HEK293 (cell line): Measurements from ENCODE around the gene CATSPERE.

Experiments used
- BCL11B ChIP-seq: fragments of 450-650 bp; formaldehyde crosslinking; IDR thresholded peaks from 2 replicates; pipeline ENCODE4 v1.5.1; 2016; ENCODE audit warnings: low read depth, missing biosample characterization, missing genetic modification characterization
- GLIS1 ChIP-seq: fragments of 450-650 bp; formaldehyde crosslinking; IDR thresholded peaks from 2 replicates; pipeline ENCODE4 v1.5.1; 2016; ENCODE audit warnings: missing biosample characterization, missing genetic modification characterization
- KLF1 ChIP-seq: fragments of 450-650 bp; formaldehyde crosslinking; IDR thresholded peaks from 2 replicates; pipeline ENCODE4 v1.5.1; 2016; ENCODE audit warnings: missing biosample characterization, missing genetic modification characterization
- KLF10 ChIP-seq: fragments of 450-650 bp; IDR thresholded peaks from 2 replicates; pipeline ENCODE4 v1.5.1; 2018; ENCODE audit warnings: missing biosample characterization, mild to moderate bottlenecking, missing genetic modification characterization
- KLF16 ChIP-seq: fragments of 450-650 bp; formaldehyde crosslinking; IDR thresholded peaks from 2 replicates; pipeline ENCODE4 v1.5.1; 2017; ENCODE audit warnings: missing biosample characterization, missing genetic modification characterization
- KLF9 ChIP-seq: fragments of 450-650 bp; formaldehyde crosslinking; IDR thresholded peaks from 2 replicates; pipeline ENCODE4 v1.5.1; 2016; ENCODE audit warnings: missing biosample characterization, missing genetic modification characterization, low read depth
- MYNN ChIP-seq: fragments of 450-650 bp; formaldehyde crosslinking; IDR thresholded peaks from 2 replicates; pipeline ENCODE4 v1.5.1; 2016; ENCODE audit warnings: missing biosample characterization, missing genetic modification characterization, borderline replicate concordance
- PBX3 ChIP-seq: sonication (generic); formaldehyde crosslinking; IDR thresholded peaks from 2 replicates; pipeline ENCODE4 v1.8.1; 2022; ENCODE audit warnings: mild to moderate bottlenecking, moderate library complexity, missing genetic modification reagents
- PRDM1 ChIP-seq: fragments of 450-650 bp; formaldehyde crosslinking; IDR thresholded peaks from 2 replicates; pipeline ENCODE4; 2016; ENCODE audit warnings: missing biosample characterization, missing genetic modification characterization
- RBAK ChIP-seq: fragments of 450-650 bp; formaldehyde crosslinking; IDR thresholded peaks from 2 replicates; pipeline ENCODE4 v1.5.1; 2016; ENCODE audit warnings: missing biosample characterization, missing genetic modification characterization
- SALL2 ChIP-seq: fragments of 450-650 bp; formaldehyde crosslinking; IDR thresholded peaks from 2 replicates; pipeline ENCODE4 v1.5.0; 2017; ENCODE audit warnings: missing biosample characterization, mild to moderate bottlenecking, missing genetic modification characterization, borderline replicate concordance
- SCRT1 ChIP-seq: fragments of 450-650 bp; formaldehyde crosslinking; IDR thresholded peaks from 2 replicates; pipeline ENCODE4 v1.5.1; 2016; ENCODE audit warnings: missing biosample characterization, missing genetic modification characterization, borderline replicate concordance
- ZBTB17 ChIP-seq: fragments of 450-650 bp; formaldehyde crosslinking; IDR thresholded peaks from 2 replicates; pipeline ENCODE4 v1.5.1; 2016; ENCODE audit warnings: missing biosample characterization, missing genetic modification characterization
- ZBTB49 ChIP-seq: fragments of 450-650 bp; formaldehyde crosslinking; IDR thresholded peaks from 2 replicates; pipeline ENCODE4 v1.5.1; 2016; ENCODE audit warnings: missing biosample characterization, missing genetic modification characterization, low read depth
- ZEB2 ChIP-seq: fragments of 450-650 bp; formaldehyde crosslinking; IDR thresholded peaks from 2 replicates; pipeline ENCODE4 v1.5.1; 2016; ENCODE audit warnings: missing biosample characterization, missing genetic modification characterization
- ZIC2 ChIP-seq: fragments of 450-650 bp; formaldehyde crosslinking; IDR thresholded peaks from 2 replicates; pipeline ENCODE4 v1.5.1; 2016; ENCODE audit warnings: missing biosample characterization, missing genetic modification characterization
- ZNF10 ChIP-seq: fragments of 450-650 bp; formaldehyde crosslinking; IDR thresholded peaks from 2 replicates; pipeline ENCODE4 v1.5.1; 2017; ENCODE audit warnings: missing biosample characterization, missing genetic modification characterization
- ZNF114 ChIP-seq: fragments of 450-650 bp; formaldehyde crosslinking; IDR thresholded peaks from 2 replicates; pipeline ENCODE4 v1.5.0; 2017; ENCODE audit warnings: missing biosample characterization, missing genetic modification characterization
- ZNF140 ChIP-seq: fragments of 450-650 bp; formaldehyde crosslinking; IDR thresholded peaks from 2 replicates; pipeline ENCODE4 v1.5.1; 2016; ENCODE audit warnings: missing biosample characterization, missing genetic modification characterization
- ZNF157 ChIP-seq: fragments of 450-650 bp; formaldehyde crosslinking; IDR thresholded peaks from 2 replicates; pipeline ENCODE4 v1.5.1; 2016; ENCODE audit warnings: missing biosample characterization, missing genetic modification characterization
- ZNF16 ChIP-seq: fragments of 450-650 bp; formaldehyde crosslinking; IDR thresholded peaks from 2 replicates; pipeline ENCODE4 v1.5.1; 2016; ENCODE audit warnings: low read depth, missing biosample characterization, missing genetic modification characterization
- ZNF2 ChIP-seq: fragments of 450-650 bp; formaldehyde crosslinking; IDR thresholded peaks from 2 replicates; pipeline ENCODE4 v1.5.1; 2016; ENCODE audit warnings: missing biosample characterization, missing genetic modification characterization
- ZNF335 ChIP-seq: fragments of 450-650 bp; formaldehyde crosslinking; conservative IDR thresholded peaks from 2 replicates; pipeline ENCODE4 v1.5.1; 2016; ENCODE audit warnings: missing biosample characterization, missing genetic modification characterization
- ZNF354C ChIP-seq: fragments of 450-650 bp; formaldehyde crosslinking; IDR thresholded peaks from 2 replicates; pipeline ENCODE4 v1.5.1; 2016; ENCODE audit warnings: missing biosample characterization, missing genetic modification characterization, low read depth, borderline replicate concordance
- ZNF501 ChIP-seq: fragments of 450-650 bp; formaldehyde crosslinking; IDR thresholded peaks from 2 replicates; pipeline ENCODE4 v1.5.1; 2016; ENCODE audit warnings: missing biosample characterization, missing genetic modification characterization
- ZNF514 ChIP-seq: fragments of 450-650 bp; formaldehyde crosslinking; IDR thresholded peaks from 2 replicates; pipeline ENCODE4 v1.5.1; 2016; ENCODE audit warnings: missing biosample characterization, missing genetic modification characterization
- ZNF548 ChIP-seq: fragments of 450-650 bp; formaldehyde crosslinking; IDR thresholded peaks from 2 replicates; pipeline ENCODE4 v1.5.1; 2016; ENCODE audit warnings: missing biosample characterization, missing genetic modification characterization
- ZNF560 ChIP-seq: fragments of 450-650 bp; formaldehyde crosslinking; IDR thresholded peaks from 2 replicates; pipeline ENCODE4 v1.5.1; 2017; ENCODE audit warnings: missing biosample characterization, missing genetic modification characterization, borderline replicate concordance
- ZNF623 ChIP-seq: fragments of 450-650 bp; formaldehyde crosslinking; IDR thresholded peaks from 2 replicates; pipeline ENCODE4 v1.5.1; 2016; ENCODE audit warnings: missing biosample characterization, missing genetic modification characterization
- ZNF626 ChIP-seq: fragments of 450-650 bp; sonication (Bioruptor Pico); formaldehyde crosslinking; IDR thresholded peaks from 2 replicates; pipeline ENCODE4 v1.5.1; 2018; ENCODE audit warnings: missing biosample characterization, missing genetic modification characterization, inconsistent platforms
- ZNF670 ChIP-seq: fragments of 450-650 bp; formaldehyde crosslinking; IDR thresholded peaks from 2 replicates; pipeline ENCODE4 v1.5.1; 2016; ENCODE audit warnings: missing biosample characterization, missing genetic modification characterization, low read depth
- ZNF768 ChIP-seq: fragments of 450-650 bp; formaldehyde crosslinking; IDR thresholded peaks from 2 replicates; pipeline ENCODE4 v1.5.1; 2018; ENCODE audit warnings: missing biosample characterization, mild to moderate bottlenecking, missing genetic modification characterization
- ZNF776 ChIP-seq: fragments of 450-650 bp; formaldehyde crosslinking; IDR thresholded peaks from 2 replicates; pipeline ENCODE4 v1.5.0; 2017; ENCODE audit warnings: missing biosample characterization, missing genetic modification characterization, borderline replicate concordance
- ZNF791 ChIP-seq: fragments of 450-650 bp; formaldehyde crosslinking; IDR thresholded peaks from 2 replicates; pipeline ENCODE4 v1.5.1; 2016; ENCODE audit warnings: missing biosample characterization, missing genetic modification characterization
- TF ChIP-seq, protein P1 (sequence below): fragments of 450-650 bp; formaldehyde crosslinking; IDR thresholded peaks from 2 replicates; pipeline ENCODE4 v1.5.1; 2016; ENCODE audit warnings: missing biosample characterization, missing genetic modification characterization

CATSPERE gene

GRCh38 chr1:244461245-244462071 is at the start of gene CATSPERE (continued):
- TF ChIP-seq ZNF768 (tag by site-specific recombination): no peak
- TF ChIP-seq ZBTB17 (tag by site-specific recombination): peak; percentile 32; the same call in 1 of the 2 replicates
- TF ChIP-seq ZNF623 (tag by site-specific recombination): no peak
- TF ChIP-seq KLF10 (tag by site-specific recombination): no peak
- TF ChIP-seq ZNF2 (tag by site-specific recombination): no peak
- TF ChIP-seq, protein P1, sequence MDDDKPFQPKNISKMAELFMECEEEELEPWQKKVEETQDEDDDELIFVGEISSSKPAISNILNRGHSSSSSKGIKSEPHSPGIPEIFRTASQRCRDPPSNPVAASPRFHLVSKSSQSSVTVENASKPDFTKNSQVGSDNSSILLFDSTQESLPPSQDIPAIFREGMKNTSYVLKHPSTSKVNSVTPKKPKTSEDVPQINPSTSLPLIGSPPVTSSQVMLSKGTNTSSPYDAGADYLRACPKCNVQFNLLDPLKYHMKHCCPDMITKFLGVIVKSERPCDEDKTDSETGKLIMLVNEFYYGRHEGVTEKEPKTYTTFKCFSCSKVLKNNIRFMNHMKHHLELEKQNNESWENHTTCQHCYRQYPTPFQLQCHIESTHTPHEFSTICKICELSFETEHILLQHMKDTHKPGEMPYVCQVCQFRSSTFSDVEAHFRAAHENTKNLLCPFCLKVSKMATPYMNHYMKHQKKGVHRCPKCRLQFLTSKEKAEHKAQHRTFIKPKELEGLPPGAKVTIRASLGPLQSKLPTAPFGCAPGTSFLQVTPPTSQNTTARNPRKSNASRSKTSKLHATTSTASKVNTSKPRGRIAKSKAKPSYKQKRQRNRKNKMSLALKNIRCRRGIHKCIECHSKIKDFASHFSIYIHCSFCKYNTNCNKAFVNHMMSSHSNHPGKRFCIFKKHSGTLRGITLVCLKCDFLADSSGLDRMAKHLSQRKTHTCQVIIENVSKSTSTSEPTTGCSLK: no peak
- peak; percentile 47 for TF ChIP-seq ZIC2 (tag by site-specific recombination)
- no peak for TF ChIP-seq ZNF791 (tag by site-specific recombination)
- TF ChIP-seq ZNF140 (tag by site-specific recombination): no peak
- TF ChIP-seq ZNF776 (tag by site-specific recombination): no peak
- TF ChIP-seq ZNF16 (tag by site-specific recombination): no peak
- 0 out of 2 replicates have a peak, but pooled peaks have one; percentile 20 for TF ChIP-seq BCL11B (tag by site-specific recombination)
- TF ChIP-seq GLIS1: peak; percentile 74
- peak; percentile 82 for TF ChIP-seq ZNF335 (tag by site-specific recombination)
- TF ChIP-seq ZNF548 (tag by site-specific recombination): no peak
- TF ChIP-seq ZNF10 (tag by site-specific recombination): no peak
- peak; percentile 89 for TF ChIP-seq KLF1 (tag by site-specific recombination)
- no peak for TF ChIP-seq RBAK (tag by site-specific recombination)
- no peak for TF ChIP-seq ZNF626
- peak; percentile 44; the same call in 1 of the 2 replicates for TF ChIP-seq KLF16 (tag by site-specific recombination)
- TF ChIP-seq PRDM1 (tag by site-specific recombination): no peak
- TF ChIP-seq ZNF560: no peak
- TF ChIP-seq PBX3: no peak
- TF ChIP-seq SALL2 (tag by site-specific recombination): no peak
- no peak for TF ChIP-seq SCRT1 (tag by site-specific recombination)
- TF ChIP-seq KLF9 (tag by site-specific recombination): no peak
- peak; percentile 85 for TF ChIP-seq ZNF501 (tag by site-specific recombination)
- TF ChIP-seq ZNF157 (tag by site-specific recombination): no peak
- peak; percentile 61 for TF ChIP-seq ZEB2 (tag by site-specific recombination)
- TF ChIP-seq ZBTB49: no peak
- TF ChIP-seq ZNF114 (tag by site-specific recombination): no peak
- TF ChIP-seq MYNN (tag by site-specific recombination): no peak
- no peak for TF ChIP-seq ZNF514 (tag by site-specific recombination)
- no peak for TF ChIP-seq ZNF354C (tag by site-specific recombination)
- TF ChIP-seq ZNF670 (tag by site-specific recombination): no peak
